ENCODE data around the gene PLS3. TPM values are rescaled to one million over a fixed set of nuclear protein-coding genes. Genes with fewer than 3 reads are reported as not detected.

PLS3 gene
- total and polyA plus RNA-seq, 2 donors (not counting 3 experiments of a cell fraction or from before 2014, with no cell fraction given), result 120 to 329 TPM

GRCh38 chrX:115694028-115694427, 133.1 kb downstream of the PLS3 start:
- H3K9me1 ChIP-seq (replicated peaks; ENCODE audit: control insufficient read depth, extremely low read depth, insufficient read depth, low read length), result no peaks in the 10 kb centered on the region
- H3K4me2 ChIP-seq (ENCODE audit: insufficient read depth, low read length), result no peak overlapping the region
- no peaks in the 10 kb centered on the region for H3K9me3 ChIP-seq (replicated peaks; ENCODE audit: control insufficient read depth, insufficient read depth, low read length)
- dilution Hi-C loops (cut with MboI; ENCODE audit: extremely low pct_ligation_motif_present, low sequenced_read_pairs), result no loop called here
- H3K27ac ChIP-seq (ENCODE audit: insufficient read depth, low read depth, low read length), result no peak overlapping the region
- no peak for FAIRE-seq
- intact Hi-C loops (cut with micrococcal nuclease), result no loop called here
- TF ChIP-seq MYC (IDR thresholded peaks at IDR 0.05; ENCODE audit: low read depth, low read length), result no peak
- TF ChIP-seq GATA2 (IDR thresholded peaks at IDR 0.05; ENCODE audit: insufficient read depth, insufficient read length, low read depth, low read length), result no peak
- no peak for TF ChIP-seq EZH2 (IDR thresholded peaks at IDR 0.05; ENCODE audit: borderline replicate concordance, low read depth, low read length, severe bottlenecking)
- TF ChIP-seq FOS (IDR thresholded peaks at IDR 0.05; ENCODE audit: borderline replicate concordance, insufficient read depth, low read length), result no peak
- TF ChIP-seq JUN (IDR thresholded peaks at IDR 0.05; ENCODE audit: borderline replicate concordance, insufficient read depth, insufficient read length, low read depth), result no peak
- TF ChIP-seq POLR2A (IDR thresholded peaks at IDR 0.05; ENCODE audit: low read depth, low read length), result no peak
- TF ChIP-seq MAX (IDR thresholded peaks at IDR 0.05; ENCODE audit: insufficient read depth, insufficient read length), result no peak
- no peak for TF ChIP-seq POLR2AphosphoS5 (IDR thresholded peaks at IDR 0.05; ENCODE audit: insufficient read depth, low read depth, low read length)
- TF ChIP-seq CTCF (IDR thresholded peaks at IDR 0.05; ENCODE audit: extremely low read depth in 1 of 2, insufficient read depth in 1 of 2, low read depth in 1 of 2, low read length in 2 of 2), result no peak
- H3K36me3 ChIP-seq (ENCODE audit: control insufficient read depth in 2 of 2, extremely low read depth in 1 of 2, insufficient read depth in 2 of 2, low read length in 2 of 2), result no peaks in the 10 kb centered on the region
- H3K4me1 ChIP-seq (ENCODE audit: control insufficient read depth, extremely low read depth, insufficient read depth, low read length), result peaks cover 8% of the 10 kb centered on the region
- H2AFZ ChIP-seq (ENCODE audit: low read depth, low read length), result no peak overlapping the region
- BruUV-seq (replicated peaks), result no TSS peak
- ChIA-PET POLR2A (no interaction called here), CTCF (no interaction called here)
- H3K9ac ChIP-seq (replicated peaks; ENCODE audit: extremely low read depth, insufficient read depth, low read length), result no peak overlapping the region
- H3K4me3 ChIP-seq (replicated peaks in 1 of 3; ENCODE audit: insufficient read depth in 1 of 3, low read depth in 1 of 3, low read length in 3 of 3), result no peak overlapping the region
- no peaks in the 10 kb centered on the region for H4K20me1 ChIP-seq (replicated peaks; ENCODE audit: control insufficient read depth, extremely low read depth, insufficient read depth, low read length)
- no peaks in the 10 kb centered on the region for H3K27me3 ChIP-seq (ENCODE audit: control insufficient read depth in 2 of 2, insufficient read depth in 2 of 2, low read length in 2 of 2)
- DNase-seq (ENCODE audit: low read depth, low spot score), result no peak
- H3K79me2 ChIP-seq (ENCODE audit: control insufficient read depth, insufficient read depth, low read length), result no peaks in the 10 kb centered on the region
